OCI-LY1 (cell line): ENCODE measurements around the gene NDST4.
A peak's percentile ranks its signal among the peaks of the same experiment; 100 is the strongest.

Experiments used
- H2AFZ ChIP-seq: fragments of 200-600 bp; sonication (generic), shearing (Covaris generic); 2 replicates; pipeline ENCODE4 v1.6.0; 2014; ENCODE audit warnings: antibody characterized with exemption, mild to moderate bottlenecking, low read length
- H3F3A ChIP-seq: fragments of 200-600 bp; sonication (generic), shearing (Covaris generic); 2 replicates; pipeline ENCODE4 v1.6.0; 2014; ENCODE audit warnings: mild to moderate bottlenecking, antibody characterized with exemption, low read length, moderate library complexity; ENCODE audit not compliant: insufficient read depth
- H3K27ac ChIP-seq: fragments of 200-600 bp; sonication (generic); 2 replicates; pipeline ENCODE4 v1.5.1; 2014; ENCODE audit warnings: low read length, mixed run types, mild to moderate bottlenecking, low read depth; ENCODE audit not compliant: poor library complexity, severe bottlenecking
- H3K27me3 ChIP-seq: fragments of 200-600 bp; sonication (generic); 2 replicates; pipeline ENCODE4 v1.6.0; 2014; ENCODE audit warnings: antibody characterized with exemption, mild to moderate bottlenecking, low read length, moderate library complexity; ENCODE audit not compliant: insufficient read depth
- H3K36me3 ChIP-seq: fragments of 200-600 bp; sonication (generic); 2 replicates; pipeline ENCODE4 v1.6.1; 2014; ENCODE audit warnings: mild to moderate bottlenecking, antibody characterized with exemption, low read length, moderate library complexity, mixed read lengths; ENCODE audit not compliant: insufficient read depth
- H3K4me1 ChIP-seq: fragments of 200-600 bp; sonication (generic); 2 replicates; pipeline ENCODE4 v1.5.1; 2014; ENCODE audit warnings: mild to moderate bottlenecking, low read length, moderate library complexity; ENCODE audit not compliant: insufficient read depth, severe bottlenecking
- H3K4me2 ChIP-seq: fragments of 200-600 bp; sonication (generic), shearing (Covaris generic); 2 replicates; pipeline ENCODE4 v1.6.1; 2014; ENCODE audit warnings: low read length
- H3K4me3 ChIP-seq: fragments of 200-600 bp; sonication (generic); 2 replicates; pipeline ENCODE4 v1.5.1; 2014; ENCODE audit warnings: low read length, low read depth, mild to moderate bottlenecking, mixed read lengths; ENCODE audit not compliant: poor library complexity, severe bottlenecking
- H3K79me2 ChIP-seq: fragments of 200-600 bp; shearing (Covaris generic); 2 replicates; pipeline ENCODE4 v1.6.1; 2016; ENCODE audit warnings: mixed run types, low read length, mixed read lengths; ENCODE audit not compliant: insufficient read depth
- H3K9ac ChIP-seq: fragments of 200-600 bp; sonication (generic), shearing (Covaris generic); 2 replicates; pipeline ENCODE4 v1.6.1; 2014; ENCODE audit warnings: mild to moderate bottlenecking, low read length, mixed read lengths
- H3K9me2 ChIP-seq: fragments of 200-600 bp; sonication (generic), shearing (Covaris generic); 2 replicates; pipeline ENCODE4 v1.6.1; 2014; ENCODE audit warnings: low read depth, mild to moderate bottlenecking, low read length, mixed read lengths
- H3K9me3 ChIP-seq: fragments of 200-600 bp; shearing (Covaris generic); 2 replicates; pipeline ENCODE4 v1.6.1; 2014; ENCODE audit warnings: low read length, mixed read lengths
- H4K20me1 ChIP-seq: fragments of 200-600 bp; sonication (generic), shearing (Covaris generic); 2 replicates; pipeline ENCODE4 v1.6.0; 2016; ENCODE audit warnings: mild to moderate bottlenecking, low read length; ENCODE audit not compliant: insufficient read depth
- CTCF ChIP-seq: fragments of 200-600 bp; sonication (generic), shearing (Covaris generic); IDR thresholded peaks from 2 replicates; pipeline ENCODE4 v1.5.1; 2017; ENCODE audit warnings: mild to moderate bottlenecking, antibody characterized with exemption, low read length, moderate library complexity, mixed read lengths
- EZH2 ChIP-seq: fragments of 200-600 bp; sonication (generic), shearing (Covaris generic); IDR thresholded peaks from 2 replicates; pipeline ENCODE4 v1.8.0; 2017; ENCODE audit warnings: borderline replicate concordance, mixed run types, mild to moderate bottlenecking, antibody characterized with exemption, low read length, moderate library complexity, mixed read lengths

Gene NDST4

GRCh38 chr4:115054836-115055235, 58.6 kb downstream of the NDST4 start:
- H3K36me3 ChIP-seq, result no peaks in the 10 kb centered on the region
- H3K27ac ChIP-seq, result no peak overlapping the region
- H3K4me2 ChIP-seq, result no peak overlapping the region
- H3K79me2 ChIP-seq, result no peaks in the 10 kb centered on the region
- H3K9me2 ChIP-seq, result no peaks in the 10 kb centered on the region
- H2AFZ ChIP-seq, result no peak overlapping the region
- no peaks in the 10 kb centered on the region for H3F3A ChIP-seq
- H3K4me1 ChIP-seq, result no peaks in the 10 kb centered on the region
- no peak overlapping the region for H3K9ac ChIP-seq
- TF ChIP-seq CTCF, result no peak
- H3K27me3 ChIP-seq, result no peaks in the 10 kb centered on the region
- no peaks in the 10 kb centered on the region for H4K20me1 ChIP-seq
- H3K9me3 ChIP-seq, result no peaks in the 10 kb centered on the region
- H3K4me3 ChIP-seq, result no peak overlapping the region

- TF ChIP-seq EZH2, result no peak
- TF ChIP-seq CTCF, result no peak
- Histone ChIP-seq H3F3A (no peaks in the 10 kb centered on the region), H3K4me3 (no peak overlapping the region), H3K9me2 (no peaks in the 10 kb centered on the region), H3K4me1 (no peaks in the 10 kb centered on the region), H2AFZ (no peak overlapping the region), H3K79me2 (no peaks in the 10 kb centered on the region), H3K9me3 (no peaks in the 10 kb centered on the region), H3K27me3 (no peaks in the 10 kb centered on the region), H3K9ac (no peak overlapping the region), H3K4me2 (no peak overlapping the region), H3K36me3 (no peaks in the 10 kb centered on the region), H3K27ac (no peak overlapping the region), H4K20me1 (no peaks in the 10 kb centered on the region)
Observed at GRCh38 chr4:115053313-115053712, 60.1 kb downstream of the NDST4 start.

DNA sequence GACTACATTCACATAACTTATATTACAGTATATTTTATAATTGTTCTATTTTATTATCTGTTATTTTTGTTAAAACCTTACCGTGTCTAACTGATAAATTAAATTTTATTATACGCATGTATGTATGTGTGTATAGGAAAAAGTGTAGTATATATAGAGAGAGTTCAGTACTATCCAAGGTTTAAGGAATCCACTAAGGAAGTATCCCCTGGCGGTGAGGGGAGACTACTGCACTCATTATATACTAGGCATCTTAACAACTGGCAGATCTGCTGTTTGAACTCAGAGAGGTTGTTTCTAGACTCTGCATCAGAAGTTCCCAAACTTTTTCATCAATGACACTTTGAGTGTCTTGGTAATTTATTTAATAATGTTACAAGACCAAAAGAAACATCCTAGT, 70.9 kb downstream of the NDST4 start:
- Histone ChIP-seq H4K20me1 (no peaks in the 10 kb centered on the region), H3K9me3 (no peaks in the 10 kb centered on the region), H3K4me2 (no peak overlapping the region), H3K4me1 (no peaks in the 10 kb centered on the region), H3K27ac (no peak overlapping the region), H2AFZ (no peak overlapping the region), H3K36me3 (no peaks in the 10 kb centered on the region), H3K4me3 (no peak overlapping the region), H3K9me2 (no peaks in the 10 kb centered on the region), H3K27me3 (no peaks in the 10 kb centered on the region), H3F3A (no peaks in the 10 kb centered on the region), H3K79me2 (no peaks in the 10 kb centered on the region), H3K9ac (no peak overlapping the region)
- TF ChIP-seq CTCF, result peak; percentile 25; the same call in 1 of the 2 replicates
- no peak for TF ChIP-seq EZH2
